Vagina (tissue), 2 donors: ENCODE measurements around the gene PPP2R5D. TPM values are rescaled to one million over a fixed set of nuclear protein-coding genes. Genes with fewer than 3 reads are reported as not detected.

ENCODE experiments used
- DNase-seq, 2 donors: peaks; one replicate each; pipeline ENCODE4 v3.0.0-alpha.2; 2017; ENCODE audit errors: extremely low spot score in 2 of 2
- H3K27ac ChIP-seq: fragments of 200-600 bp; sonication (generic); one replicate; pipeline ENCODE4 v1.5.1; 2019
- H3K27me3 ChIP-seq: fragments of 200-600 bp; sonication (generic); one replicate; pipeline ENCODE4 v1.5.1; 2019
- H3K36me3 ChIP-seq, 2 donors: fragments of 200-600 bp; sonication (generic); one replicate each; pipeline ENCODE4 v1.5.1; 2017 to 2019
- H3K4me1 ChIP-seq: fragments of 200-600 bp; sonication (generic); one replicate; pipeline ENCODE4 v1.5.1; 2019
- H3K4me3 ChIP-seq, 2 donors: fragments of 200-600 bp; sonication (generic); 1 replicate in 1 of 2; 2 replicates in 1 of 2; pipeline ENCODE4 v1.5.1; 2016 to 2019
- H3K9me3 ChIP-seq: fragments of 200-600 bp; sonication (generic); one replicate; pipeline ENCODE4 v1.5.1; 2019
- CTCF ChIP-seq, 3 experiments: fragments of 450-650 bp in 2 of 3; fragments of 200-600 bp in 1 of 3; sonication (generic) in 1 of 3; IDR thresholded peaks; one replicate each; pipeline ENCODE4 v1.5.1; 2017 to 2019; ENCODE audit warnings: antibody characterized with exemption in 3 of 3, mild to moderate bottlenecking in 2 of 3, moderate library complexity in 2 of 3
- POLR2A ChIP-seq, 2 donors: fragments of 450-650 bp; IDR thresholded peaks; one replicate each; pipeline ENCODE4 v1.6.1; 2017; ENCODE audit warnings: antibody characterized with exemption in 2 of 2, mild to moderate bottlenecking in 2 of 2, moderate library complexity in 2 of 2
- POLR2AphosphoS5 ChIP-seq, 2 donors: sonication (generic); formaldehyde crosslinking; IDR thresholded peaks; one replicate each; pipeline ENCODE4 v1.9.0; 2017; ENCODE audit warnings: antibody characterized with exemption in 2 of 2, mild to moderate bottlenecking in 2 of 2, low read depth in 1 of 2; ENCODE audit not compliant: insufficient read depth in 1 of 2
- intact Hi-C: fragments of 100-400 bp; cut with DNase I; formaldehyde crosslinking; loops from one replicate; pipeline ENCODE4 v1.15.1; 2023
- total RNA-seq: library from RNA; depleted of rRNA; stranded (reverse); fragments of >200 nt; gene quantifications from one replicate; pipeline ENCODE4 v1.2.3, GENCODE V29; 2016

PPP2R5D gene
- total RNA-seq, 1 donor from 2014 or later: 26.3 TPM

GRCh38 chr6:43005844-43006243, 21.5 kb downstream of the PPP2R5D start:
- intact Hi-C loops: no loop called here
- Histone ChIP-seq H3K9me3 (no peaks in the 10 kb centered on the region), H3K27me3 (no peaks in the 10 kb centered on the region), H3K4me1 (no peaks in the 10 kb centered on the region), H3K36me3 (peaks cover 0 to 41% of the 10 kb centered on the region in 2 donors), H3K27ac (no peak overlapping the region), H3K4me3 (no peak overlapping the region)
- TF ChIP-seq CTCF (IDR thresholded peaks at IDR 0.05) (no peak), POLR2A (IDR thresholded peaks at IDR 0.05) (no peak), POLR2AphosphoS5 (IDR thresholded peaks at IDR 0.05; ENCODE audit: insufficient read depth in 1 of 2, low read depth in 1 of 2) (no peak)
- DNase-seq: no peak

- H3K27me3 ChIP-seq: no peaks in the 10 kb centered on the region
- no peaks in the 10 kb centered on the region for H3K4me1 ChIP-seq
- TF ChIP-seq CTCF (IDR thresholded peaks at IDR 0.05) (no peak), POLR2A (IDR thresholded peaks at IDR 0.05) (no peak), POLR2AphosphoS5 (IDR thresholded peaks at IDR 0.05; ENCODE audit: insufficient read depth in 1 of 2, low read depth in 1 of 2) (no peak)
- intact Hi-C loops: no loop called here
- H3K9me3 ChIP-seq: no peaks in the 10 kb centered on the region
- peaks cover 0 to 45% of the 10 kb centered on the region in 2 donors for H3K36me3 ChIP-seq
- no peak overlapping the region for H3K27ac ChIP-seq
- no peak for DNase-seq
- H3K4me3 ChIP-seq: no peak overlapping the region
Measured at GRCh38 chr6:43006251-43006650, 21.9 kb downstream of the PPP2R5D start.

- no peak for DNase-seq
- H3K36me3 ChIP-seq: peaks cover 0 to 54% of the 10 kb centered on the region in 2 donors
- no peak overlapping the region for H3K4me3 ChIP-seq
- no peaks in the 10 kb centered on the region for H3K27me3 ChIP-seq
- no peak overlapping the region for H3K27ac ChIP-seq
- no peaks in the 10 kb centered on the region for H3K4me1 ChIP-seq
- TF ChIP-seq POLR2A (IDR thresholded peaks at IDR 0.05) (no peak), POLR2AphosphoS5 (IDR thresholded peaks at IDR 0.05; ENCODE audit: insufficient read depth in 1 of 2, low read depth in 1 of 2) (no peak), CTCF (IDR thresholded peaks at IDR 0.05) (no peak)
- intact Hi-C loops: no loop called here
- H3K9me3 ChIP-seq: no peaks in the 10 kb centered on the region
Measured at GRCh38 chr6:43007126-43007525, 22.8 kb downstream of the PPP2R5D start.

- no peak for TF ChIP-seq CTCF (IDR thresholded peaks at IDR 0.05)
- no peak for TF ChIP-seq POLR2AphosphoS5 (IDR thresholded peaks at IDR 0.05; ENCODE audit: insufficient read depth in 1 of 2, low read depth in 1 of 2)
- TF ChIP-seq POLR2A (IDR thresholded peaks at IDR 0.05): no peak
- no peaks in the 10 kb centered on the region for H3K9me3 ChIP-seq
- H3K27me3 ChIP-seq: no peaks in the 10 kb centered on the region
- peaks cover 14% of the 10 kb centered on the region for H3K4me1 ChIP-seq
- no peak overlapping the region for H3K27ac ChIP-seq
- H3K36me3 ChIP-seq: peaks cover 0 to 55% of the 10 kb centered on the region in 2 donors
- intact Hi-C loops: no loop called here
- no peak overlapping the region for H3K4me3 ChIP-seq
- no peak for DNase-seq
Measured at GRCh38 chr6:43009124-43009523, 24.8 kb downstream of the PPP2R5D start.

- DNase-seq: no peak
- Histone ChIP-seq H3K4me1 (peaks cover 33% of the 10 kb centered on the region), H3K27me3 (no peaks in the 10 kb centered on the region), H3K9me3 (no peaks in the 10 kb centered on the region), H3K36me3 (peaks cover 0 to 55% of the 10 kb centered on the region in 2 donors), H3K27ac (no peak overlapping the region), H3K4me3 (no peak overlapping the region)
- no peak for TF ChIP-seq CTCF (IDR thresholded peaks at IDR 0.05)
- TF ChIP-seq POLR2AphosphoS5 (IDR thresholded peaks at IDR 0.05; ENCODE audit: insufficient read depth in 1 of 2, low read depth in 1 of 2): no peak
- TF ChIP-seq POLR2A (IDR thresholded peaks at IDR 0.05): no peak
- intact Hi-C loops: loop anchor here (10.0 kb wide), 1 partner anchor 106 kb away; no protein-coding TSS in a partner anchor
Measured at GRCh38 chr6:43011207-43011606, 26.8 kb downstream of the PPP2R5D start.
